SK-N-SH (cell line): ENCODE data around the gene TPST2. TPM values are rescaled to one million over a fixed set of nuclear protein-coding genes. Genes with fewer than 3 reads are reported as not detected.

Experiments used
- CTCF ChIA-PET: fragments of 300-600, 350-600 bp; formaldehyde crosslinking; extraction: SDS; loops from one replicate; lab custom pipeline; 2021; lab: Yijun Ruan, JAX
- POLR2A ChIA-PET: fragments of 350-600 bp; sonication (Branson Sonifier 250); formaldehyde crosslinking; extraction: SDS; loops from one replicate; lab custom pipeline; 2020; ENCODE audit warnings: antibody characterized with exemption, inconsistent platforms; lab: Yijun Ruan, JAX
- DNase-seq: peaks from one replicate; pipeline ENCODE4 v3.0.0; 2012
- H2AFZ ChIP-seq: fragments of 200-600 bp; sonication (generic); 2 replicates; pipeline ENCODE4 v1.8.1; 2016; ENCODE audit warnings: antibody characterized with exemption, mild to moderate bottlenecking, low read depth
- H3F3A ChIP-seq: fragments of 200-600 bp; sonication (generic); replicated peaks from 2 replicates; pipeline ENCODE3; 2016; ENCODE audit warnings: antibody characterized with exemption, mild to moderate bottlenecking; ENCODE audit not compliant: insufficient read depth
- H3K27ac ChIP-seq, 2 experiments: fragments of 200-500 bp in 1 of 2; fragments of 200-600 bp in 1 of 2; sonication (Bioruptor generic) in 1 of 2; sonication (generic), shearing (Covaris generic) in 1 of 2; 2 replicates each; pipeline versions ENCODE4 v1.5.1 to v1.6.1; 2014 to 2016; ENCODE audit warnings: low read depth in 2 of 2, inconsistent platforms in 1 of 2, low read length in 1 of 2, mild to moderate bottlenecking in 1 of 2, mixed read lengths in 1 of 2
- H3K27me3 ChIP-seq: fragments of 200-600 bp; sonication (generic), shearing (Covaris generic); 2 replicates; pipeline ENCODE4 v1.6.1; 2016; ENCODE audit warnings: mixed run types; ENCODE audit not compliant: insufficient read depth
- H3K36me3 ChIP-seq, 2 experiments: fragments of 200-500 bp in 1 of 2; fragments of 200-600 bp in 1 of 2; sonication (Bioruptor generic) in 1 of 2; sonication (generic) in 1 of 2; replicated peaks in 1 of 2; 2 replicates each; pipeline versions ENCODE3 to v1.5.1; 2014 to 2016; ENCODE audit warnings: low read length in 1 of 2, mild to moderate bottlenecking in 1 of 2; ENCODE audit not compliant: insufficient read depth in 2 of 2, control insufficient read depth in 1 of 2
- H3K4me1 ChIP-seq, 2 experiments: fragments of 200-500 bp in 1 of 2; fragments of 200-600 bp in 1 of 2; sonication (Bioruptor generic) in 1 of 2; sonication (generic), shearing (Covaris generic) in 1 of 2; 2 replicates each; pipeline versions ENCODE4 v1.5.1 to v1.6.1; 2014 to 2016; ENCODE audit warnings: low read depth in 1 of 2, low read length in 1 of 2, mixed run types in 1 of 2; ENCODE audit not compliant: insufficient read depth in 2 of 2, control insufficient read depth in 1 of 2
- H3K4me2 ChIP-seq: fragments of 200-600 bp; sonication (generic), shearing (Covaris generic); 2 replicates; pipeline ENCODE4 v1.6.1; 2017; ENCODE audit warnings: mixed run types
- H3K4me3 ChIP-seq, 2 experiments: fragments of 200-500 bp in 1 of 2; fragments of 200-600 bp in 1 of 2; sonication (Bioruptor generic) in 1 of 2; sonication (generic), shearing (Covaris generic) in 1 of 2; 2 replicates each; pipeline versions ENCODE4 v1.5.1 to v1.8.1; 2014 to 2016; ENCODE audit warnings: low read depth in 2 of 2, inconsistent platforms in 1 of 2, low read length in 1 of 2, mild to moderate bottlenecking in 1 of 2, mixed read lengths in 1 of 2, moderate library complexity in 1 of 2
- H3K79me2 ChIP-seq: fragments of 200-600 bp; sonication (generic); 2 replicates; pipeline ENCODE4 v1.8.1; 2017; ENCODE audit warnings: mild to moderate bottlenecking; ENCODE audit not compliant: insufficient read depth
- H3K9ac ChIP-seq: fragments of 200-600 bp; sonication (generic); 2 replicates; pipeline ENCODE4 v1.6.1; 2017; ENCODE audit warnings: mixed run types
- H3K9me2 ChIP-seq: fragments of 200-600 bp; sonication (generic); 2 replicates; pipeline ENCODE4 v1.6.1; 2017; ENCODE audit warnings: mixed run types
- H3K9me3 ChIP-seq: fragments of 200-600 bp; sonication (generic); 2 replicates; pipeline ENCODE4 v1.6.1; 2017; ENCODE audit warnings: mixed run types, mild to moderate bottlenecking, moderate library complexity
- H4K20me1 ChIP-seq: fragments of 200-600 bp; sonication (generic); 2 replicates; pipeline ENCODE4 v1.6.1; 2017; ENCODE audit warnings: mild to moderate bottlenecking, mixed run types; ENCODE audit not compliant: insufficient read depth
- CTCF ChIP-seq: fragments of 200-600 bp; sonication (generic); IDR thresholded peaks from 2 replicates; pipeline ENCODE4 v1.6.1; 2017; ENCODE audit warnings: antibody characterized with exemption, mild to moderate bottlenecking, moderate library complexity
- FOXJ3 ChIP-seq: sonication (generic); formaldehyde crosslinking; IDR thresholded peaks from 2 replicates; pipeline ENCODE4 v1.5.1; 2020; ENCODE audit warnings: mild to moderate bottlenecking, missing genetic modification reagents
- GATA2 ChIP-seq: sonication (generic); formaldehyde crosslinking; IDR thresholded peaks from 2 replicates; pipeline ENCODE4 v1.5.0; 2020; ENCODE audit warnings: mild to moderate bottlenecking, missing genetic modification reagents
- MXI1 ChIP-seq: IDR thresholded peaks from 2 replicates; pipeline ENCODE4 v1.6.1; 2012; ENCODE audit warnings: mild to moderate bottlenecking, low read depth, low read length, improper control_type of control experiment
- POLR2AphosphoS5 ChIP-seq: IDR thresholded peaks from 2 replicates; pipeline ENCODE4 v1.6.1; 2012; ENCODE audit warnings: low read depth, low read length
- REST ChIP-seq: IDR thresholded peaks from 2 replicates; pipeline ENCODE4 v1.6.1; 2012; ENCODE audit warnings: mild to moderate bottlenecking, low read depth, low read length, moderate library complexity
- WGBS: methylation state at CpG from one replicate; pipeline ENCODE4 v1.1.6; 2017; ENCODE audit warnings: low lambda C conversion rate; 5-methylcytosine and 5-hydroxymethylcytosine counted together
- polyA plus RNA-seq, 3 experiments: library from polyadenylated mRNA; depleted of rRNA; stranded (reverse); fragments of >200 nt; gene quantifications; 2 replicates each; pipeline ENCODE4 v1.2.3, GENCODE V29; 2012

Gene TPST2
- polyA plus RNA-seq, 1 of the 3 experiments (the other 2 are of a cell fraction): 58.4 TPM

- 93% methylated on average over 5 of the region's 5 CpGs for WGBS
Measured at GRCh38 chr22:26517429-26517828, 72.5 kb downstream of the TPST2 start.

More at GRCh38 chr22:26517429-26517828, 72.5 kb downstream of the TPST2 start:
- Histone ChIP-seq H3K9ac (no peak overlapping the region), H3K9me2 (no peaks in the 10 kb centered on the region), H3F3A (no peaks in the 10 kb centered on the region), H3K4me3 (no peak overlapping the region), H3K4me2 (no peak overlapping the region), H3K36me3 (no peaks in the 10 kb centered on the region), H3K79me2 (peaks cover 23% of the 10 kb centered on the region), H2AFZ (no peak overlapping the region), H3K4me1 (peaks cover 9 to 12% of the 10 kb centered on the region in 2 experiments; a peak in 3 of 4 replicates), H3K27ac (no peak overlapping the region), H3K9me3 (no peaks in the 10 kb centered on the region), H4K20me1 (no peaks in the 10 kb centered on the region), H3K27me3 (no peaks in the 10 kb centered on the region)
- TF ChIP-seq CTCF: no peak
- no peak for TF ChIP-seq REST
- no peak for TF ChIP-seq GATA2 (CRISPR knock-in tag)
- no peak for TF ChIP-seq MXI1
- TF ChIP-seq POLR2AphosphoS5: no peak
- no peak for TF ChIP-seq FOXJ3 (CRISPR knock-in tag)
- ChIA-PET POLR2A (no interaction called here), CTCF (no interaction called here)
- no peak for DNase-seq
